ENCODE results near the gene AHSG.

The AHSG gene

GRCh38 chr3:186646106-186646505, 33.2 kb downstream of the AHSG start:
- DNase-seq = no peak

- no peak for DNase-seq
Observed at GRCh38 chr3:186646841-186647240, 34.0 kb downstream of the AHSG start.

- no peak for DNase-seq
Observed at GRCh38 chr3:186648851-186649250, 36.0 kb downstream of the AHSG start.

- DNase-seq = no peak
Observed at GRCh38 chr3:186651678-186652215, 38.9 kb downstream of the AHSG start.

GRCh38 chr3:186653080-186653707, 40.3 kb downstream of the AHSG start:
- DNase-seq = no peak

- no peak for DNase-seq
Observed at GRCh38 chr3:186653984-186654383, 41.1 kb downstream of the AHSG start.

GRCh38 chr3:186663361-186664118, 50.7 kb downstream of the AHSG start:
- DNase-seq = no peak

- no peak for DNase-seq
Observed at GRCh38 chr3:186664119-186664495, 51.2 kb downstream of the AHSG start.

GRCh38 chr3:186664506-186664905, 51.6 kb downstream of the AHSG start:
- DNase-seq = no peak

- no peak for DNase-seq
Observed at GRCh38 chr3:186665625-186666188, 52.8 kb downstream of the AHSG start, which contains the start of gene HRG. Gene HRG (plus strand): TSS chr3:186666014. CDS start chr3:186666032, 18 bp downstream.

GRCh38 chr3:186668426-186668825, 55.6 kb downstream of the AHSG start:
- no peak for DNase-seq

- no peak for DNase-seq
Observed at GRCh38 chr3:186669378-186670084, 56.7 kb downstream of the AHSG start.

- no peak for DNase-seq
Observed at GRCh38 chr3:186670155-186670554, 57.3 kb downstream of the AHSG start.

Measured in SHP77 treated with DMSO at 0.1 percent for 48 hours (cell line).